Measurements from ENCODE around the gene GLI3. TPM values are rescaled to one million over a fixed set of nuclear protein-coding genes. Genes with fewer than 3 reads are reported as not detected.

Gene GLI3
- total RNA-seq, 1 donor, result 4.3 TPM

GRCh38 chr7:42135728-42136127 is 101.3 kb downstream of the GLI3 start:
- TF ChIP-seq CTCF (IDR thresholded peaks at IDR 0.05; ENCODE audit: insufficient read depth, low read depth, low read length), result no peak
- H3K4me3 ChIP-seq (ENCODE audit: low read depth, low read length), result no peak overlapping the region
- DNase-seq (ENCODE audit: low read depth), result no peak

- H3K4me3 ChIP-seq (ENCODE audit: low read depth, low read length), result no peak overlapping the region
- no peak for TF ChIP-seq CTCF (IDR thresholded peaks at IDR 0.05; ENCODE audit: insufficient read depth, low read depth, low read length)
- peak; percentile 33 for DNase-seq (ENCODE audit: low read depth)
Measured at GRCh38 chr7:42134276-42134876, 102.6 kb downstream of the GLI3 start.

GRCh38 chr7:42133321-42133720 is 103.7 kb downstream of the GLI3 start:
- H3K4me3 ChIP-seq (ENCODE audit: low read depth, low read length), result no peak overlapping the region
- no peak for DNase-seq (ENCODE audit: low read depth)
- TF ChIP-seq CTCF (IDR thresholded peaks at IDR 0.05; ENCODE audit: insufficient read depth, low read depth, low read length), result no peak

GRCh38 chr7:42128703-42129102 is 108.3 kb downstream of the GLI3 start:
- no peak overlapping the region for H3K4me3 ChIP-seq (ENCODE audit: low read depth, low read length)
- TF ChIP-seq CTCF (IDR thresholded peaks at IDR 0.05; ENCODE audit: insufficient read depth, low read depth, low read length), result peak; percentile 33
- DNase-seq (ENCODE audit: low read depth), result peak; percentile 39

- TF ChIP-seq CTCF (IDR thresholded peaks at IDR 0.05; ENCODE audit: insufficient read depth, low read depth, low read length), result no peak
- no peak for DNase-seq (ENCODE audit: low read depth)
- no peak overlapping the region for H3K4me3 ChIP-seq (ENCODE audit: low read depth, low read length)
Measured at GRCh38 chr7:42127232-42127622, 109.8 kb downstream of the GLI3 start.

- no peak overlapping the region for H3K4me3 ChIP-seq (ENCODE audit: low read depth, low read length)
- TF ChIP-seq CTCF (IDR thresholded peaks at IDR 0.05; ENCODE audit: insufficient read depth, low read depth, low read length), result no peak
- no peak for DNase-seq (ENCODE audit: low read depth)
Measured at GRCh38 chr7:42126475-42127231, 110.4 kb downstream of the GLI3 start.

Measured in fibroblast of villous mesenchyme (primary cell).